Urothelium cell line (cell line): ENCODE measurements around the gene SCN4B.

Experiments
- DNase-seq: peaks from one replicate; pipeline ENCODE4 v3.0.0; 2011; ENCODE audit warnings: low spot score, mixed read lengths
- FAIRE-seq: peaks from 2 replicates; lab custom pipeline; 2011; peaks lifted over from hg19 to GRCh38; lab: Jason Lieb, UNC

Gene SCN4B

DNA sequence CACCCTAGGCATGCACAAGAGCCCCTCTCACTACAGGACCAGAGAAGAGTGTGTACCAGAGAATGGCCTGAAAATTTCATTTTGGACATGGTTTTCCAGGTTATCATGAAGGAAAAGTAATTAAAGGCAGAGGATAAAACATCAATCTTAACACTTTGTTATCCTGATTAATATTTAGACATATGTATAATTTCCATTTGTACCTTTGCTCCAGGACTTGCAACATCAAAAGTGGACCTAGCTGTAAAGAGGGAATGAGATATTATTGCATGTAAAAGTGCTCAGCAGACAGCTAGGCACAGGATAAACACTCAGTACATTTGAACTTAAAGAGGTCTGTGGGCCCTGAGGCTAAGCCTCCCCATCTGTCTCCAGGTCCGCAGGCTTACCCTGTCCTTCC is 2.0 kb upstream of the SCN4B start:
- DNase-seq (no peak), FAIRE-seq (no peak)

DNA sequence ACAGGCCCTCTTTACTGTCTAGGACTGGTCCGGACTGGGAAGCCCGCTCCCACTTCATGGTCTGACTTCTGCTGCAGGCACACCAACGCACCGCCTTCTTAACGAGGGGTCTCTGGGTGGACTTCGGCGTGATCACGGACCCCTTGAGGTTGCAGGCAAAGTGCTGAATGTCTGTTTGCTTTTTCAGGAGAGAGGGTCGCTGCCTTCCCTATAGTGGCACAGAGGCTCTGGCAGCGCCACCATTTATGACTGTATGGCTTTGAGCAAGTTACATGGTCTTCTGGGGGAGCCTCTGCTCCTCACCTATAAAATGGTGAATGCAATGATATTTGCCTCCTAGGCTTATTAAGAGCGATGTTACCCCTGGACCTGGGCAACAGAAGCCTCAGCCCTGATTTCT is 1.4 kb upstream of the SCN4B start:
- FAIRE-seq (no peak), DNase-seq (no peak)

DNA sequence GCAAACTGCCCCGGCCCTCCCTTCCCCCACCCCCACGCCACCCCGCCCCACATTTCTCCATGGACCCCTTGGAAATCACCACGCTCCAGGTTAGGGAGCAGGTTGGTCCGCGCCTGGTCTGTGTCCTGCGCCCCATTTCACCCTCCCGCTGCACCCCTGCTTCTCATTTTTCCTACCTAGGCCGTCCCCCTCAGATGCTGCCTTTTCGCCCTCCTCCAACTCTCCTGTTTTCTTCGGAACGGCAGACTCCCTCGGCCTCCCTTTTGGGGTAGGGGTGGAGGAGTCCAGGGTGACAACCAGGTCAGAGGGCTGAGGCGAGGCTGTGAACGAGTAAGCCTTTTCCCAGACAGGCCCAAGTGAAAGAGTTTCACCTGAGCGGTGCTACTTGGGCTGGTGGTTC is 893 bp upstream of the SCN4B start:
- DNase-seq (no peak), FAIRE-seq (no peak)

DNA sequence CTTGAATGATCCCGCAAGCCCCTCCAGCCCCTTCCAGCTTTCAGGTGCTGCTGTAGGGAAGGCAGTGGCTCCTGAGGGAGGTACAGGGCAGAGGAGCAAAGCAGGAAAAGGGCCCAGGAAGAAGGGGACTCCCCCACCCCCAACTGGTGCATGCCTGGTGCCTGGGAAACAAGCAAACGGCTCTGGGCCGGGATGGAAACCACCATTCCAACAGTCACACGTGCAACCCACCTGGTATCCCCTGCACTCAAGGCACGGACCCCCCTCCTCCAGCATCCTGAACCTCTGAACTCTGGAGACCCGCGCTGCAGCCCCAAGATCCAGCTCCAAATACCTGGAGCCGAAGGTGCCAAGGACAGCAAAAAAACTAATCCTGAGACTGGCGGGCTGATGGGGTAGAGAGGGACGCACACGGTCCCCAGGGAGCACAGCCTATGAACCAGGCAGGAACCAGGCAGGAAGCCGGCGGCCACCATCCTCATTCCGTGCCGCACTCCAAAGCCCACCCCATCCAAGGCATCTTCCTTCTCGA is 537 bp downstream of the SCN4B start:
- FAIRE-seq (no peak), DNase-seq (no peak)

DNA sequence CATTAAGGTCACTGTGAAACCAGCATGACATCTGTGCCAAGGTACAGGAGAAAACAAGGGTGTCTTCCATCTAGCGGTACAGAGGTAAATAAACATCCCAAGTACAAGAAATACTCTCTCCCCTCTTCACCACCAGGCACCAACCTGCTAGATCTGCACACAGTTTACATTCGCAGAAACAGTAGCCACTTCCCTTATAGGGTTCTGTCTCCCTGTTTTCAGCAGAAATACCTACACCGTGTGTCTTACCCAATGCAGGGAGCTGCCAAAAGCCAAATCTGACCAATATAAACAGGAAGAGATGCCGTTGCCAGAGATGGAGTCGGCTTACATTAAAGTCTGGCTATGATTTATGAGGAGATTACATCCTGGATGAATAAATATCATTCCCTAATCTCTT is 1.2 kb downstream of the SCN4B start:
- FAIRE-seq: no peak
- no peak for DNase-seq

DNA sequence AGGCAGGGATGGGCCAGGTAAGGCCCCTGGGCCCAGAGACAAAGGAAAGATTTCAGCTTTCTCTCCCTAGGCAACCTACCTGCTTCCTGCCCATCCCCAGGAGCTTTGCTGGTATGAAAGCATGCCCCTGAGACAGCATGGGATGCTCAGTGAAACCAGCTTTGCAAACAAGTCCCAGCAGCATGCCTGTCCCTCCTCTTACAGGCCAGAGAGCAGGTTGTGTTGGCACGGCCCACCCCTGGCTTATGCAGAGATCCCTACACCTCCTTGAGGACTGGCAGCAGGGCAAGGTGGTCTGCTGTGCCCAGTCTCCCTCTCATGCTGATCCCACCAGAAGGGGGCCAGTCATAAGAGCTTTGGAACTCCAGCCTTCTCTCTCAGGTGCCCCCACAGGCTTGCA is 3.1 kb downstream of the SCN4B start:
- FAIRE-seq (no peak), DNase-seq (no peak)

DNA sequence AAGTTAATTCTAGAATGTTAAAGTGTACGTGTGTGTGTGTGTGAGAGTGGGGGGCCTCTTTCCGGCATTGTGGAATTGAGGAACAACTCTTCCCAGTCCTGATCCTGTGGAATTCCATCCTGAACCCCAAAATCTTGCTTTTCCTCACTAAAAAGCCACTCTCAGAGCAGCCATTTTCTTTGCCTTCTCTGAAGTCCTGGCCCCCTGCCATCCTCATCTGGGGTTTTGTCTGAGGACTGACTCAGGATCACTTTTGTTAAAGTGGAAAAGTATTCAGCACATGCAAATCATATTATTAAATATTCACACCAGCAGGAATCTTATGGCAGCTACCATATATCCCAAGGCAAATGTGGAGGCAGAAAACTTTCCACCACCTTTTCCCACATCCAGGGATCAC is 3.8 kb downstream of the SCN4B start:
- no peak for DNase-seq
- FAIRE-seq: no peak

DNA sequence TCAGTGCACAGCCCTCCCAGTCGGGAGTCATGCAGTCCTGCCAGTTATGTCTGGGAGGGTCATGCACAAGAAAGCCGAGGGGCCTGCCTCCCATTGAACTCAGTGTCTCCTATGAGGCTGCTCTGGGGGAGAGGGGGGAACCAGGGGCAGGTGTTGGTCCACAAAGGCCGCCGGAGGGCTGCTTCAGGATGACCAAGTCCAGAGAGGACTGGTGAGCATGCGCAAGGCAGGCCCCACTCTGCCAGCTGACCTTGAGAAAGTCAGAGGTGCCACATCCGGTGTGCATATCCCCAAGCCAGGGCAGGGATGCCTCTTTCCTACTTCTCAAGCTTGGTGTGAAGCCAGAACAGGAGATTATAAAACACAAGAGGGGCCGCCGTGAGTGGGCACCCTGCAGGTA is 4.4 kb downstream of the SCN4B start:
- DNase-seq: no peak
- no peak for FAIRE-seq

DNA sequence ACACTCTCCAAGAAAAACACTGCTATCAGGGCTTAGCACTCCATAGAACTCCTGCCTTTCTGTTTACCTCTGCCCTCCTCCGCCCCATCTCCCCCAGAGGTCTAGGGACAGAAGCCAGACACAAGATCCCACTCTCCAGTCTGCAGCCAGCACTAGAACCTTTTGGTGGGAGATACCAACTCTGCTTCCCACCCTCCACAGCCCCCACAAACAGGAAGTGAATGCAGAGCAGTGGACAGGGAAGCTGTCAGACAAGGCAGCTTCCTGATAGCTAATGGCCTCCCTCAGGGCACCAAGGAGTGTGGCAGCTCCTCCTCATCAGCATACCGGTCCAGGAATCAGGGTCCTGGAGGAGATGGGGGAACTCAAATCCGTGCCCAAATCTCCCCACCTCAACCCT is 5.1 kb downstream of the SCN4B start:
- DNase-seq (no peak), FAIRE-seq (no peak)

DNA sequence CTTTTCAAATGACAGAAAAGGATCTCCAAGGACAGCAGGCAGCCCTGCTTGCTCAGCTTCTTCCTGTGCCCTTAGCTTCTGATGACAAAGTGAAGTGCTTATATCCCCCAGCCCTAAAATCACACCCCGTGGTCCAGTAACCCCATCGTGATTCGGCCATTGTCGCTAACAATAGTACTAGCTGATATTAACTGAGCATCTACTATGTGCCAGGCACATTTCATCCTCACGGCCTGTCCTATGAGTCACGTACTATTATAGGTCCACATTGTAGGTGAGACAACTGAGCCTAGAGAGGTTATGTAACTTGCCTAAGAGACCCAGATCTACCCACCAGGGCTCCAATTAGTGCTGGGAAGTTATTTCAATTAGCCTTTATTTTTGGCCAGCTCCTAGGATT is 6.1 kb downstream of the SCN4B start:
- DNase-seq (no peak), FAIRE-seq (no peak)

DNA sequence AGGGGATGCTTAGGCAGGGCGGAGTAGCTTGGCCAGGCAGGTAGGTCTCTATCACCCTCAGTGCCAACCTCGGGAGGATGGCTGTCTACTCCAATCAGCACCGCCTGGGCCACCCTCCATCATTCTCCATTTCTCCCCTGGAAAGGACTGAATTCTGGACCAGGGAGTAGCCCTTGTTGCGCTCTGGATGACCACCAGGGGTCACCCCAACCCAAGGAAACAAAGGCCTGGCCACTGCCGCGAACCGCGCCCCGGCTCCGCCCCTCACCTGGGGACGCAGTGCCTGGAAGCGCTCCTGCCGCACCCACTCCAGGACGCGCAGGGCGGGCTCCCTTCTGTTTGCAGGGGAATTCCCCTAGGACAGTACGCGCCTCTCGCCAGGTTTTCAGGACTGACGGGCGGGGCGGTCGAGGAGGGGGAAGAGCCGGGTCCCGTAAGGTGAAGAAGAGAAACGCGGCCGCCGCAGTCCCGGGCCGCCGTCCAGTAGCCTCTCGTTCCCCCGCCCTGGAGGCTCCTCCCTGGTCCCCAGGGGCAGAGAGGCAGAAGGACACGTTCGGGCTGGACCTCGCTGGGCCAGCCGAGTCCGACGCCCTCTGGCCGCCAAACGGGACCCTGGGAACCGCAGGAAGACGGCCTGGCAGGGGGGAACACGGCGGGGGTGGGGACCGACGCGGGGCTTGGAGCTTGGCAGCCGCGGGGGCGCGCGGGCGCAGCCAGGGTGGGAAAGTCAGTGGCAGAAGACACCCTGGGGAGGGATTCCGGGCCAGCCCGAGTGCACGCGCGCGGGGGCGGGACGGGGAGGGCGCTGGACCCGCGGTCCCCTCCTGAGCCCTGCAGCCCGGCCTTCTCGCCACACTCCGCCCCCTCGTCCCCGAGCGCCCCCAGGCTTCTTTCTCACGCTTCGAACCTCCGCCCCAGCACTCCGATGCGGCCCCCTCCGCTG is 7.1 kb downstream of the SCN4B start:
- FAIRE-seq (no peak), DNase-seq (peak; percentile 91)

DNA sequence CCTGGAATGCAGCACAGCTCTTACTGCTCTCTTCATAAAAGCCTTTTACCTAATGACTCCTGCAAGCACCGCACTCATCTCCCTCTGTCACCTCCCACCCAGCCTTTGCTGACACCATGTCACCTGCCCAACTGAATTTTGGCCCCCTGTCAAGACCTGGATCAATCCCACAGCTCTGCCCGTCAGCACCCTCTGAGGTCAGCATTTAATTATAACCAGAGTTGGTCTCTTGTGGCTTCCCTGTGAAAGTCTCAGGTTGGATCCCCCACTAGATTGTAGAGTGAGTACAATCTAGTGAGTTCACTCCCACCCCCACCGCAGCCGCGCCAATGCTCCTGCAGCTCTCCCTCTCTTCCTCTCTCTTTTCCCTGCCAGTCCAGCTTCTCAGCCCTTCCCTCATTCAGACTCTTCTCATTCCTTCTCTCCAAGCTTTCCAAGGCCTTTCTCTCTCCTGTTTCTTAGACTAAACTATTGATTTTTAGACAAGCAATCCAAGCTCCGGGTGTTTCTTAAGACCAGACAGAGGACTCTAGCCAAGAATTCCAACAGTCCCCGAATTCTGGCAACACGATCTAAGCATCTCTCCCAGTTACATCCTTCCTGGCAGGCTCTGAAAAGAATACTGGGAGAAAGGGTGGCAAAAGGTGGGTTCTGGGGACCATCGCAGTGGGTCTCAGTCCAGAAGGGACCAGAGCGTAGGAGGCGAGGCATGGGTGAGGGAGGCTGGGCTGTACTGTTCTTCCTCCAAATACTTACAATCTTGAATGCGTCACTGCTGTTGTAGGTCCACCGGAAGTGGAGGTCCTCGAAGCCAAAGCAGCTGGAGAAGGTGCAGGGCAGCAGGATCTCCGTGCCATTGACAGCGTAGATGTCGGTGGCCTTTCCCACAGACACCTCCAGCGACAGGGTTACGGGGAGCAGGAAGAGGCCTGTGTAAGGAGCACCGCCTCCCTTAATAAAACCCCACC is 8.0 kb downstream of the SCN4B start:
- no peak for DNase-seq
- FAIRE-seq: no peak

DNA sequence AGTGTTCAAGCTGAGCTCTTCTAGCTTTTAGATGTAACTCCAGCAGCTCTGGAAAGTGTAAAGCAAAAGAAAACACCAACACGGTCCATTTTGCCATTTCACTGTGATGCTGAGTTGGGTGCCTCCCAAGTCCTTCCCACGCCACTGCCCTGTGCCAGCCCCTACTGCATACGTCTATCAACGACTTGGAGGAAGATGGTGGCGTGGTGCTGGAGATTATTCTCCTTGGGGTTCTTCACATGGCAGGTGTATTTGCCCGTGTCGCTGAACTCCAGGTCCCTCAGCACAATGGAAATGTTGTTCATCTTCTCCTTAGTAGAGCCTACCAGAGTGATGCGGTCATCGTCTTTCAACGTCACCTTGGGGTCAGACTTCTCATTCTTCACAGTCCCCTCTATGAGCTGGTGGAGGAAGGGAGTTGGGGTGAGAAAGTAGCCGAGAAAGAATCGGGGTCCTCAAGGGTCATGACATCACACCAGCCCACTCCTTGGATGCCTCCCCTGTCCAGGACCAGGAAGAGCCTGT is 8.9 kb downstream of the SCN4B start:
- FAIRE-seq (no peak), DNase-seq (no peak)

DNA sequence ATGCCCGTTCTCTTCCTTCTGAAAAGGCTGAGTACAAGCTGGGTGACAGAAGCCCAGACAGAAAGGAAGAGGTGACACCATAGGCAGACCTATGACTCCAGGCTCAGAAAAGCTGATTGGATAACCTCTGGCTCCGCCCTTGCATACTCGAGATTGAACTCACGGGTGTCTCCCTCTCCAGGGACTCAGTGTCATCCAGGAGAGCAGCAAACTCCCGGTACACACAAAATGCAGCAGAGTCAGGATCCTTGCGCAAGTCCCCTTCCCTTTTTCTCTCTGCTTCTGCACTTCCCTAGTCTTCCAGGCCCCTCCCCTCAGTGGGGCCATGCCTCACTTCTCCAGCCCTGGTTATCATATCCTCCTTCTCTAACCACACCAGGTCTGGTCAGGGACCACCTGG is 9.8 kb downstream of the SCN4B start:
- no peak for FAIRE-seq
- no peak for DNase-seq

DNA sequence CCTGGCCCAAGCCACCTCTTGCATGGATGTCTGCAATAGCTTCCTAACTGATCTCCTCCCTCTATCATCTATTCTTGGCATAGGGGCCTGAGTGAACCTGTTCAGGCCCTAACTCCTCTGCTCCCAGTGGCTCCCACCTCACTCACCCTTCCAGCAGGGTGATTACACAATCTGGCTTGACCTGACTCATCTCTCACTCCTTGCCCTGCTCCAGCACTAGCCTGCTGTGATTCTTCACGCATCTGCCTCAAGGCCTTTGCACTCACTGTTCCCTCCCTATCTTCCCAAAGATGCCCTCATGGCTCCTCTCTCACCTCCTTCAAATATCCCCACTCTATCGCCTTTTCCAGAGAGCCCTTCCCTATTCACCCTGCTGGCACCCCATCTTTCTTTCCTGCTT is 10.5 kb downstream of the SCN4B start:
- no peak for FAIRE-seq
- DNase-seq: no peak

DNA sequence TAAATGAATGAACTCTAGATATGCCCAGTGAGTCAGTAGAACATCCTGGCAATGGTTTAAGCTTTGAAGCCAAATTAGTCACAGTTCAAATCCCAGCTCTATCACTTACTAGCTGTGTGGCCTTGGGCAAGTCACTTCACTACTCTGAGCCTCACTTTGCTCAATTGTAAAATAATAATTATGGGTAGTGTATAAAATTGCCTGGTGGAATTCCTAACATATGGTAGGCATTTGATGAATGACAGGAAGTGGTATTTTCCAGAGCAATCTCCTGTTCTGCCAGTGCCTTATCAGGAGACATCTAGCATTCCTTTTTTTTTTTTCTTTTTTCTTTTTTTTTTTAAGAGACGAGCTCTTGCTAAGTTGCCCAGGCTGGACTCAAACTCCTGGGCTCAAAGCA is 13.0 kb downstream of the SCN4B start:
- FAIRE-seq: no peak
- no peak for DNase-seq

DNA sequence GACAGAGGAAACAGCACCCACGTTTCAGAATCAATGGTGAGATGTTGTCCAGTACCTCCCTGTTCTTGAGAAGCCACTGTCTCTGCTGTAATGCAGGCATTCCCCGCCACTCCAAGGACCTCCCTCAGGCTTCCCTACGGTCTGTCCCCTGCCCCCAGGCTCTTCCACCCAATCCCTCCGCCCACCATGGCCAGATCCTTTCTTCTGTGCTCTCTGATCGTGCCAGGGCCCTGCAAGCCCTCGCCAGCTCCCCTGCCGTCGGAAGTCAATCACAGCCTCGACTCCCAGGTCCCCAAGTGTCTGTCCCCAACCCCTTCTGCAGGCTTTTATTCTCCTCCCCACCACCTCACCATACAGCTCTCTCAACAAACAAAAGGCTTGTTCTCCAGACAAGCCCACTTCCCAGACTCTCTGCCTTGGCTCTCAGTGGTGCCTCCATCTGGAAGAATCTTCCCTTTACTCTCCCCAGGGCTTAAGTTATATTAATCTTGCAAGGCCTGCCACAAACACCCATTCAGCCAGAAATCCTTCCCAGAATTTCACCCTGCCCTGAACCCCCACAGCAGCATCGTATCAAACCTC is 13.7 kb downstream of the SCN4B start:
- FAIRE-seq: no peak
- no peak for DNase-seq

DNA sequence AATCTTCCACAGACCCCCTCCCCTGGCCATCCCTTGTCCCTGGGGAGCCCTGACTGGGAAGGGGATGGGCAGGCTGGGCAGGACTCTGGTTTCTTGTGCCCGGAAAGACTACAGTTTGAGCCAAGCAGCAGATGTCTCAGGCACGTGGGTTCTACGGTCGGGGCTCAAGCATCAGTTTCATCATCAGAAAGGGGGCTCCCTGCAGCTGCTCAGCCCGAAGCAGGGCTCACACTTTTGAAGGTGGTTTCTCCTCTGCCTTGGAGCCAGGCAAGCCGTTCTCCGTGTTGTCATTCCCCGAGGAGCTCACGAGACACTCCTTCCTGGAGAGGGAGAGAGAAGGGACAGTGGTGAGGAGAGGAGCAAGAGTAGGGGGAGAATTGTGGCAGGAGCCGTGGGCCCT is 15.8 kb downstream of the SCN4B start:
- DNase-seq: no peak
- FAIRE-seq: no peak

DNA sequence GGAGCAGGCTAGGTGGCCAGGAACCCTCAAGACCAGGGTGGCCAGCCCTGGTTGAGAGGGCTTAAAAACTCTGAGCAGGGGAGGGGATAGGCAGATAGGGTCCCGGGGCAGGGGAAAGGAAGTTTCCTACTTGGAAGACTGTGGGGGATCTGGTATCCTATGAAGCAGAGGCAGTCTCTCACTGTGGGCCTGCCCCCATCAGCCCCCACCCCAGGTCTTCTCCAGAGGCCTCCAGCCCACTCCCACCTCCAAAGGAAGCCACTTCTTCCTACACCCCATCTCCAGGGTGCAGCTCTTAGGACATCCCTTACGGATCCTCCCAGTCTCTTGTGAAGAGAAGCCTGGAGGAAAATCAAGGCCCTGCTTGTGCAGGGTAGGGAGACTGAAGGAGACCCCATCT is 16.3 kb downstream of the SCN4B start:
- no peak for DNase-seq
- FAIRE-seq: no peak

DNA sequence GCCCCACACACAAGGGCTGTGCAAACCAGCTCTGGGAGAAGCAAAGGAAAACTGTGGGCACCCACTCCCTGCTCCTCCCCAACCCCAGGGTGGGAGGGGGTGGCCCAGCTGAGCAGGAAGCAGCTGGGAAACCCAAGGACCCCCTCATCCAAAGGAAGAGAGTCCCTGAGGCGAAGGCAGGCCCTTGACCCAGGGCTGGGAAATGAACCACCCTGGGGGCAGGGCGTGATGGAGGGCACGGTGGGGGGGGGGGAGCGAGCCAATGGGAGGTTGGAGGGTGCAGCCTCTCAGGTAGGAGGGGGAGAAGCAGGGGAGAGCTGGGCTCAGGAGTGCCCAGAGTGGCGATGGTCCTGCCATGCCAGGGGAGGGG is 16.8 kb downstream of the SCN4B start:
- FAIRE-seq (no peak), DNase-seq (no peak)
